ENCODE data around the gene FAM25C. TPM values are rescaled to one million over a fixed set of nuclear protein-coding genes. Genes with fewer than 3 reads are reported as not detected.
"Not testable (repeated sequence)": the region's sequence is repeated elsewhere in the genome, so short reads cannot be mapped to it uniquely, and the experiment has no call there.

The FAM25C gene
- total RNA-seq, 5 donors from 2014 or later (not counting 1 experiment from before 2014, with no cell fraction given) = not detected

GRCh38 chr10:47990097-47990496 is 9.5 kb downstream of the FAM25C start:
- H3K27me3 Mint-ChIP-seq; ATAC-seq (replicated peaks in 1 of 4); CTCF ChIA-PET; H3K4me1 ChIP-seq (ENCODE audit: control insufficient read depth in 1 of 2, extremely low read depth in 1 of 2, insufficient read depth in 2 of 2, low read length in 2 of 2); H3K27ac Mint-ChIP-seq; H3K4me1 Mint-ChIP-seq; H3K36me3 Mint-ChIP-seq; DNase-seq; H3K36me3 ChIP-seq (ENCODE audit: control insufficient read depth in 2 of 2, extremely low read depth in 1 of 2, insufficient read depth in 1 of 2, low read length in 1 of 2); H3K9me3 Mint-ChIP-seq; H3K4me3 Mint-ChIP-seq; H3K27me3 ChIP-seq (replicated peaks in 1 of 2; ENCODE audit: control insufficient read depth in 2 of 2, extremely low read depth in 1 of 2, insufficient read depth in 2 of 2, low read length in 1 of 2); POLR2A ChIA-PET; H3K4me3 ChIP-seq (ENCODE audit: control insufficient read depth in 1 of 2, extremely low read depth in 1 of 2, low read length in 1 of 2); H3K27ac ChIP-seq (ENCODE audit: low read length); H3K9me3 ChIP-seq: not testable (repeated sequence)
- no CpG with 5 or more reads among the region's 1 CpG for WGBS (ENCODE audit: insufficient coverage)

GRCh38 chr10:47989542-47989950 is 10.0 kb downstream of the FAM25C start:
- H3K4me3 ChIP-seq (ENCODE audit: control insufficient read depth in 1 of 2, extremely low read depth in 1 of 2, low read length in 1 of 2); CTCF ChIA-PET; H3K27me3 ChIP-seq (replicated peaks in 1 of 2; ENCODE audit: control insufficient read depth in 2 of 2, extremely low read depth in 1 of 2, insufficient read depth in 2 of 2, low read length in 1 of 2); H3K4me3 Mint-ChIP-seq; H3K27ac ChIP-seq (ENCODE audit: low read length); H3K27ac Mint-ChIP-seq; DNase-seq; H3K9me3 ChIP-seq; H3K9me3 Mint-ChIP-seq; H3K27me3 Mint-ChIP-seq; H3K4me1 ChIP-seq (ENCODE audit: control insufficient read depth in 1 of 2, extremely low read depth in 1 of 2, insufficient read depth in 2 of 2, low read length in 2 of 2); POLR2A ChIA-PET; H3K36me3 Mint-ChIP-seq; H3K4me1 Mint-ChIP-seq; H3K36me3 ChIP-seq (ENCODE audit: control insufficient read depth in 2 of 2, extremely low read depth in 1 of 2, insufficient read depth in 1 of 2, low read length in 1 of 2); ATAC-seq (replicated peaks in 1 of 4): not testable (repeated sequence)
- WGBS (ENCODE audit: insufficient coverage) = no CpG with 5 or more reads among the region's 4 CpGs

- H3K4me3 Mint-ChIP-seq; H3K36me3 Mint-ChIP-seq; H3K4me1 Mint-ChIP-seq; DNase-seq; H3K4me3 ChIP-seq (ENCODE audit: control insufficient read depth in 1 of 2, extremely low read depth in 1 of 2, low read length in 1 of 2); H3K9me3 ChIP-seq; H3K4me1 ChIP-seq (ENCODE audit: control insufficient read depth in 1 of 2, extremely low read depth in 1 of 2, insufficient read depth in 2 of 2, low read length in 2 of 2); H3K27ac ChIP-seq (ENCODE audit: low read length); H3K36me3 ChIP-seq (ENCODE audit: control insufficient read depth in 2 of 2, extremely low read depth in 1 of 2, insufficient read depth in 1 of 2, low read length in 1 of 2); H3K27ac Mint-ChIP-seq; ATAC-seq (replicated peaks in 1 of 4); H3K27me3 Mint-ChIP-seq; POLR2A ChIA-PET; H3K9me3 Mint-ChIP-seq; CTCF ChIA-PET; H3K27me3 ChIP-seq (replicated peaks in 1 of 2; ENCODE audit: control insufficient read depth in 2 of 2, extremely low read depth in 1 of 2, insufficient read depth in 2 of 2, low read length in 1 of 2): not testable (repeated sequence)
- no CpG with 5 or more reads among the region's 16 CpGs for WGBS (ENCODE audit: insufficient coverage)
Measured at GRCh38 chr10:47988718-47989541, 10.7 kb downstream of the FAM25C start.

GRCh38 chr10:47987952-47988351 is 11.6 kb downstream of the FAM25C start:
- H3K4me3 Mint-ChIP-seq; H3K4me3 ChIP-seq (ENCODE audit: control insufficient read depth in 1 of 2, extremely low read depth in 1 of 2, low read length in 1 of 2); H3K9me3 Mint-ChIP-seq; ATAC-seq (replicated peaks in 1 of 4); H3K27ac Mint-ChIP-seq; DNase-seq; H3K4me1 ChIP-seq (ENCODE audit: control insufficient read depth in 1 of 2, extremely low read depth in 1 of 2, insufficient read depth in 2 of 2, low read length in 2 of 2); H3K36me3 ChIP-seq (ENCODE audit: control insufficient read depth in 2 of 2, extremely low read depth in 1 of 2, insufficient read depth in 1 of 2, low read length in 1 of 2); H3K27me3 Mint-ChIP-seq; H3K4me1 Mint-ChIP-seq; CTCF ChIA-PET; H3K9me3 ChIP-seq; H3K27ac ChIP-seq (ENCODE audit: low read length); H3K36me3 Mint-ChIP-seq; POLR2A ChIA-PET; H3K27me3 ChIP-seq (replicated peaks in 1 of 2; ENCODE audit: control insufficient read depth in 2 of 2, extremely low read depth in 1 of 2, insufficient read depth in 2 of 2, low read length in 1 of 2): not testable (repeated sequence)
- no CpG with 5 or more reads among the region's 6 CpGs for WGBS (ENCODE audit: insufficient coverage)

GRCh38 chr10:47986413-47987230 is 13.0 kb downstream of the FAM25C start:
- H3K27me3 ChIP-seq (replicated peaks in 1 of 2; ENCODE audit: control insufficient read depth in 2 of 2, extremely low read depth in 1 of 2, insufficient read depth in 2 of 2, low read length in 1 of 2); H3K27me3 Mint-ChIP-seq; H3K4me1 ChIP-seq (ENCODE audit: control insufficient read depth in 1 of 2, extremely low read depth in 1 of 2, insufficient read depth in 2 of 2, low read length in 2 of 2); H3K27ac Mint-ChIP-seq; CTCF ChIA-PET; H3K36me3 Mint-ChIP-seq; POLR2A ChIA-PET; H3K4me3 Mint-ChIP-seq; H3K36me3 ChIP-seq (ENCODE audit: control insufficient read depth in 2 of 2, extremely low read depth in 1 of 2, insufficient read depth in 1 of 2, low read length in 1 of 2); H3K27ac ChIP-seq (ENCODE audit: low read length); H3K9me3 ChIP-seq; H3K9me3 Mint-ChIP-seq; DNase-seq; H3K4me1 Mint-ChIP-seq; H3K4me3 ChIP-seq (ENCODE audit: control insufficient read depth in 1 of 2, extremely low read depth in 1 of 2, low read length in 1 of 2): not testable (repeated sequence)
- no CpG with 5 or more reads among the region's 49 CpGs for WGBS (ENCODE audit: insufficient coverage)
- peak; percentile 63 to 81 (median 78) for ATAC-seq (replicated peaks in 1 of 4)

- H3K9me3 ChIP-seq; H3K27ac ChIP-seq (ENCODE audit: low read length); POLR2A ChIA-PET; H3K9me3 Mint-ChIP-seq; H3K4me3 Mint-ChIP-seq; H3K4me3 ChIP-seq (ENCODE audit: control insufficient read depth in 1 of 2, extremely low read depth in 1 of 2, low read length in 1 of 2); H3K27me3 Mint-ChIP-seq; H3K27me3 ChIP-seq (replicated peaks in 1 of 2; ENCODE audit: control insufficient read depth in 2 of 2, extremely low read depth in 1 of 2, insufficient read depth in 2 of 2, low read length in 1 of 2); DNase-seq; CTCF ChIA-PET; H3K36me3 Mint-ChIP-seq; ATAC-seq (replicated peaks in 1 of 4); H3K27ac Mint-ChIP-seq; H3K4me1 ChIP-seq (ENCODE audit: control insufficient read depth in 1 of 2, extremely low read depth in 1 of 2, insufficient read depth in 2 of 2, low read length in 2 of 2); H3K36me3 ChIP-seq (ENCODE audit: control insufficient read depth in 2 of 2, extremely low read depth in 1 of 2, insufficient read depth in 1 of 2, low read length in 1 of 2); H3K4me1 Mint-ChIP-seq: not testable (repeated sequence)
- whole genome bisulfite sequencing (ENCODE audit: insufficient coverage) = no CpG with 5 or more reads among the region's 3 CpGs
Measured at GRCh38 chr10:47975409-47975808, 24.2 kb downstream of the FAM25C start.
